OCI-LY7 (cell line): Measurements from ENCODE around the gene AGGF1. TPM values are rescaled to one million over a fixed set of nuclear protein-coding genes. Genes with fewer than 3 reads are reported as not detected.

Experiments used
- BruUV-seq: library from RNA; stranded (reverse); fragments of 400-500 nt; replicated peaks from 2 replicates; lab custom pipeline; 2021; lab: Mats Ljungman, UMichigan
- CTCF ChIA-PET: fragments of 300-600 bp; sonication (Branson Sonifier 250); formaldehyde crosslinking; loops from one replicate; lab custom pipeline; 2022; ENCODE audit warnings: antibody characterized with exemption; ENCODE audit not compliant: unreplicated experiment; lab: Charles Lee
- POLR2A ChIA-PET: fragments of 300-600 bp; sonication (Branson Sonifier 250); formaldehyde crosslinking; loops from one replicate; lab custom pipeline; 2022; ENCODE audit warnings: antibody characterized with exemption; lab: Charles Lee
- DNase-seq: peaks from one replicate; pipeline ENCODE4 v3.0.0-alpha.2; 2015; ENCODE audit warnings: low spot score
- H2AFZ ChIP-seq: fragments of 200-600 bp; sonication (generic), shearing (Covaris generic); 2 replicates; pipeline ENCODE4 v1.6.1; 2014; ENCODE audit warnings: mild to moderate bottlenecking, antibody characterized with exemption, low read length, moderate library complexity
- H3K27ac ChIP-seq: fragments of 200-600 bp; sonication (generic); 2 replicates; pipeline ENCODE4 v1.5.1; 2014; ENCODE audit warnings: mixed run types, low read depth, mild to moderate bottlenecking, moderate library complexity, low read length, inconsistent platforms; ENCODE audit not compliant: poor library complexity, severe bottlenecking
- H3K36me3 ChIP-seq: fragments of 200-600 bp; sonication (generic); 2 replicates; pipeline ENCODE4 v1.6.1; 2014; ENCODE audit warnings: mild to moderate bottlenecking, antibody characterized with exemption, low read length, moderate library complexity, mixed read lengths; ENCODE audit not compliant: insufficient read depth
- H3K4me1 ChIP-seq: fragments of 200-600 bp; sonication (generic); 2 replicates; pipeline ENCODE4 v1.5.1; 2014; ENCODE audit warnings: mild to moderate bottlenecking, low read length; ENCODE audit not compliant: insufficient read depth, poor library complexity, severe bottlenecking
- H3K4me2 ChIP-seq: fragments of 200-600 bp; sonication (generic); 2 replicates; pipeline ENCODE4 v1.6.1; 2014; ENCODE audit warnings: mild to moderate bottlenecking, low read length
- H3K4me3 ChIP-seq: fragments of 200-600 bp; sonication (generic); 2 replicates; pipeline ENCODE4 v1.5.1; 2014; ENCODE audit warnings: mild to moderate bottlenecking, low read depth, low read length; ENCODE audit not compliant: poor library complexity, severe bottlenecking
- H3K79me2 ChIP-seq: fragments of 200-600 bp; sonication (generic); 2 replicates; pipeline ENCODE4 v1.6.1; 2016; ENCODE audit warnings: low read depth, mild to moderate bottlenecking, low read length, moderate library complexity, mixed read lengths; ENCODE audit not compliant: insufficient read depth
- H3K9me2 ChIP-seq: fragments of 200-600 bp; sonication (generic); 2 replicates; pipeline ENCODE4 v1.6.1; 2016; ENCODE audit warnings: mild to moderate bottlenecking, low read length, mixed read lengths; ENCODE audit not compliant: insufficient read depth
- H3K9me3 ChIP-seq: fragments of 200-600 bp; sonication (generic); 2 replicates; pipeline ENCODE4 v1.6.1; 2014; ENCODE audit warnings: mild to moderate bottlenecking, mixed run types, low read length, mixed read lengths
- H4K20me1 ChIP-seq: fragments of 200-600 bp; sonication (generic); 2 replicates; pipeline ENCODE4 v1.6.1; 2014; ENCODE audit warnings: mild to moderate bottlenecking, antibody characterized with exemption, low read length, moderate library complexity, mixed read lengths; ENCODE audit not compliant: insufficient read depth
- CTCF ChIP-seq: fragments of 200-600 bp; sonication (generic); conservative IDR thresholded peaks from 2 replicates; pipeline ENCODE4 v1.5.1; 2014; ENCODE audit warnings: mild to moderate bottlenecking, antibody characterized with exemption, low read length, moderate library complexity, mixed read lengths
- EZH2phosphoT487 ChIP-seq: fragments of 200-600 bp; sonication (generic); IDR thresholded peaks from 2 replicates; pipeline ENCODE4 v1.6.1; 2018; ENCODE audit warnings: low read depth, borderline replicate concordance, mild to moderate bottlenecking, mixed run types, antibody characterized with exemption, low read length, moderate library complexity, mixed read lengths
- intact Hi-C: fragments of 100-400 bp; cut with micrococcal nuclease; formaldehyde crosslinking; loops from one replicate; pipeline ENCODE4 v1.10.0; 2022; ENCODE audit not compliant: unreplicated experiment
- total RNA-seq, 2 experiments: library from RNA; depleted of rRNA in 1 of 2; stranded (reverse); fragments of >200 nt in 1 of 2; shearing (Covaris generic) in 1 of 2; gene quantifications; 2 replicates each; pipeline ENCODE4 v1.2.3, GENCODE V29; 2014 to 2022

The AGGF1 gene
- total RNA-seq, 2 experiments from 2014 or later, result 18.5 to 33.6 TPM

DNA sequence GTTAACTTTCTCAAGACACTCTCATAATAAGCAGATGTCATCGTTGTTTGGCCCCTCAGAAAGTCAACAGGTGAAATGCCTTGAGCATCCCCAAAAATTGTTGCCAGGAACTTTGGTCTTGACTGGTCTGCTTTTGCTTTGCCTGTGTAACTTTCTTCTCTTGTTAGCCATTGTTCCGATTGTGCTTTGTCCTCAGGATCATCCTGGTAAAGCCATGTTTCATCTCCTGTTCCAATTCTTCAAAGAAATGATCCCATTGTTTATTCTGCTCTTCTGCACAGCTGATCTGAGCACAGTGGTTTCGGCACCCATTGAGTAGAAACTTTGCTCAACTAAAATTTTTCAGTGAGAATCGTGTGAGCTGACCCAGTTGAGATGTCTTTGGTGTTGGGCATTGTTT lies 65.0 kb downstream of the AGGF1 start:
- no peaks in the 10 kb centered on the region for H3K9me3 ChIP-seq

GRCh38 chr5:77101298-77101697 lies 71.1 kb downstream of the AGGF1 start:
- no TSS peak for BruUV-seq
- Histone ChIP-seq H3K4me2 (no peak overlapping the region), H3K4me1 (no peaks in the 10 kb centered on the region), H3K9me3 (no peaks in the 10 kb centered on the region), H3K79me2 (no peaks in the 10 kb centered on the region), H3K9me2 (no peaks in the 10 kb centered on the region), H3K27ac (no peak overlapping the region), H4K20me1 (no peaks in the 10 kb centered on the region), H3K36me3 (no peaks in the 10 kb centered on the region), H3K4me3 (no peak overlapping the region), H2AFZ (no peak overlapping the region)
- no peak for DNase-seq
- intact Hi-C loops, result no loop called here
- CTCF ChIA-PET, result no interaction called here
- TF ChIP-seq CTCF, result no peak
- no peak for TF ChIP-seq EZH2phosphoT487
- POLR2A ChIA-PET, result no interaction called here

More for the DNA sequence above, 65.0 kb downstream of the AGGF1 start:
- BruUV-seq, result no TSS peak
- no peak for DNase-seq
- Histone ChIP-seq H4K20me1 (no peaks in the 10 kb centered on the region), H3K79me2 (no peaks in the 10 kb centered on the region), H3K36me3 (peaks cover 6% of the 10 kb centered on the region; the same call in 1 of the 2 replicates), H3K9me2 (no peaks in the 10 kb centered on the region), H3K27ac (no peak overlapping the region), H3K4me2 (no peak overlapping the region), H3K4me3 (no peak overlapping the region), H2AFZ (no peak overlapping the region), H3K4me1 (no peaks in the 10 kb centered on the region)
- TF ChIP-seq CTCF, result no peak
- no peak for TF ChIP-seq EZH2phosphoT487
- ChIA-PET POLR2A (interaction anchor here (0.7 to 1.4 kb wide), 3 partner anchors 11 to 597 kb away, joined by 3 to 4 read pairs (median 4); no protein-coding TSS in a partner anchor), CTCF (no interaction called here)
- intact Hi-C loops, result no loop called here

GRCh38 chr5:77102549-77102948 lies 72.3 kb downstream of the AGGF1 start:
- no peaks in the 10 kb centered on the region for H3K36me3 ChIP-seq
- no peak overlapping the region for H2AFZ ChIP-seq
- no peaks in the 10 kb centered on the region for H3K4me1 ChIP-seq
- H3K9me2 ChIP-seq, result no peaks in the 10 kb centered on the region
- no peak overlapping the region for H3K4me2 ChIP-seq
- H3K4me3 ChIP-seq, result no peak overlapping the region
- no peaks in the 10 kb centered on the region for H3K79me2 ChIP-seq
- CTCF ChIA-PET, result no interaction called here
- intact Hi-C loops, result no loop called here
- no TSS peak for BruUV-seq
- H3K9me3 ChIP-seq, result no peaks in the 10 kb centered on the region
- POLR2A ChIA-PET, result no interaction called here
- H3K27ac ChIP-seq, result no peak overlapping the region
- H4K20me1 ChIP-seq, result no peaks in the 10 kb centered on the region
- TF ChIP-seq EZH2phosphoT487 (no peak), CTCF (no peak)
- DNase-seq, result no peak
